ENCODE results near the gene KIF26B.

The KIF26B gene

GRCh38 chr1:245172829-245173228 lies 18.0 kb downstream of the KIF26B start:
- DNase-seq (ENCODE audit: low read depth) = no peak

DNA sequence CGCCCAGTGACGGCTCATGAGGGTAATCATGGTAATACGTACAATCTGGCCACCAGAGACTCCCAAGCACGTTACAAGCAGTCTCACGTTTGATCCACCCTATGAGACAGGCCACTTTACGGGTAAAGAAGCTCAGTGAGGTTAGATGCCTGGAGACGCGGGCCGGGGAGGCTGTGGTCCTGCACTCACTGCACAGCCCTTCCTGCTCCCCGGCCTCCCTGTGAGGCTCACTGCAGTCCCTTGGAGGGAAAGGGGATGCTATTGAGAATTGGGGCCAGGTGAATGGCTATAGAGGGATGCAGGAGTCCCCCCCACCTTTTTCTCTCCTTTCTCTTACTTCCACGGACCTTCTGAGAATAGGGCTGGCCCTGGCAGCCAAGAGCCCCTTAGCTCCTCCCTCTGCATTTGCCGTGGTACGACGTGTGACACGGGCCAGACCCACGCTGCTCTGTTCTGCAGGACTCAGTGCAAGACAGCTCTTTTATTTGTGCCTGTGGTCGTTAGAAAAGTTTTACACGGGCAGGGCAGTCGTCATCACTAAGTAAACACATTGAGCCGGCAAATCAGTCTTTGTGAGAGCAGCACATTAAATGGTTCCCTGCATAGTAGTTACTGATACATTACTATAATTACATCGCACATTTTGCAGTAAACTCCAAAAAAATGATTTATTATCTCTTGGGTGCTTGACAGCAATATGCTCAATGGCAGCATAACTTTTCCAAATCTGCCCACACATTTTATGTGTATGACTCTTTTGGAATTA lies 18.8 kb downstream of the KIF26B start:
- no peak for DNase-seq (ENCODE audit: low read depth)

GRCh38 chr1:245177071-245177900 lies 22.5 kb downstream of the KIF26B start:
- DNase-seq (ENCODE audit: low read depth) = no peak

DNA sequence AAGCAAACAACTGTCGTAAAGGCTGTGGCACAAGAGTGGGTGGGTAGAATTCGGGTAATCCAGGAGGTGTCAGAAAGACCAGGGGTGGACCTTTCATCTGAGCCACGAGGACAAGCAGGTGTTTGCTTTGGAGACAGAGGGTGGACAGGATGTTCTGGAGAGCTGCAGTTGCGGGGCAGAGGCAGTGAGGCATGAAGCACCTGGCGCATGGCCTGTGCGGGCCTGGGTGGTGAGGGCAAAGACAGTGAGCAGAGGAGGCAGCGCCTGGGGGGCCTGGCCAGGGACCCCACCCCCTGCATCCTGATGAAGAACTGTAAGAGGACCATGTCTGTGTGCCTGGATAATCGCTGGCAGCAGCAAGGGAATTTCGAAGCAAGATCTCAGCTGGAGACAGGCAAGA lies 24.9 kb downstream of the KIF26B start:
- DNase-seq (ENCODE audit: low read depth) = no peak

- peak; percentile 42 for DNase-seq (ENCODE audit: low read depth)
Measured at GRCh38 chr1:245180496-245181157, 25.8 kb downstream of the KIF26B start.

- no peak for DNase-seq (ENCODE audit: low read depth)
Measured at GRCh38 chr1:245181158-245181517, 26.4 kb downstream of the KIF26B start.

GRCh38 chr1:245182028-245182427 lies 27.2 kb downstream of the KIF26B start:
- no peak for DNase-seq (ENCODE audit: low read depth)

GRCh38 chr1:245183429-245183828 lies 28.6 kb downstream of the KIF26B start:
- DNase-seq (ENCODE audit: low read depth) = no peak

DNA sequence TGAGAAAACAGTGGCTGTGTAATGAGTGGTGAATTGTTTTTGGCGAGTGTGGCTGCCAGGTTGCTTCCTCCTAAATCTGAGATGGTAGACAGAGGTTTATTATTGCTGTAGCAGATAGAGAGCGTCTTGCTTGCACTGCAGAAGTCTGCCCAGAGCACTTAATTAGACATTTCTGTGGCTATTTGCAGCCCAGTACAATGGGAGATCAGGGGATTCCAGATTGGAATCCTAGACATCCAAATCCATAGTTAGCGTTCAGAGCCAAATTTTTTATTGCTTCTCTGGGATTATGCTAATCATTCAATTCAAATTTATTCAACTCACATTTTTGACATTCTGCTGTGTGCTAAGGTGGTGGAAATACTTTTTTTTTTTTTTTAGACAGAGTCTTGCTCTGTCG lies 30.0 kb downstream of the KIF26B start:
- no peak for DNase-seq (ENCODE audit: low read depth)

GRCh38 chr1:245188403-245188802 lies 33.6 kb downstream of the KIF26B start:
- no peak for DNase-seq (ENCODE audit: low read depth)

DNA sequence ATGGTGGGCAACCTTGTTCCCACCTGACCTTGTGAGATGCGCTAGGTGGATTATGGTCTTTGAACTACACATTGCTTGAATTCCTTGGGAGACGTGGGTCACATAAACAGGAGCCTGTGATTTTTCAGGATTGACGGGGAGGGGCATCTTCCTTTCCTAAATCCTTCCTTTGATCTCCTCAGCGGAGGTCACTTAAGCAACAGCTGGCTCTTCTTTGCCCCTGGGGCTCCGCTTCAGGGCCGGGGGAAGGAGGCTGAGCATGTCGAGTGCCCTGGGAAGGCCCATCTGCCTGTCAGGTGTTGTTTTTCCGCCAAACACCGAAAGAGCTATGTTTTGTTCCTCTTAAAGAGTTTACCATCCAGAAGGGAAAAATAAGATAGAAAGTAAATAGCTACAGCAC lies 40.6 kb downstream of the KIF26B start:
- DNase-seq (ENCODE audit: low read depth) = no peak

DNA sequence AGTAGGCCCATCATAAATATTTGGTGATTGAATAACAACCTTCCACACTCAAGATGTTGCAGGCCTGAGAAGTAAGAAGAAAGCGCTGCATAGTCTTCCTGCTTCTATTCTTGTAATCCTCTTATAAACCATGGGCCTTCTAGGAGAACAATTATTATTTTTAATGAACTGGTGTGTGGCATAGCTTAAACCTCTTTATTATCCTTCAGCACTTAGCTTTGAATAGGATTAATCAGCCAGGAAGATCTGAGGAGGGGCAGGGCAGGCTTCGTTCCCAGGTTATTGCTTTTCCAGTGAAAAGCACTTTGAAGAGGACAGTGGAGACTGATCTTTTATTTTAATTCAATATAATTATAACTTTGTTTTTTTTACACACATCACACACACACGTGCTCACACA lies 42.3 kb downstream of the KIF26B start:
- DNase-seq (ENCODE audit: low read depth) = no peak

DNA sequence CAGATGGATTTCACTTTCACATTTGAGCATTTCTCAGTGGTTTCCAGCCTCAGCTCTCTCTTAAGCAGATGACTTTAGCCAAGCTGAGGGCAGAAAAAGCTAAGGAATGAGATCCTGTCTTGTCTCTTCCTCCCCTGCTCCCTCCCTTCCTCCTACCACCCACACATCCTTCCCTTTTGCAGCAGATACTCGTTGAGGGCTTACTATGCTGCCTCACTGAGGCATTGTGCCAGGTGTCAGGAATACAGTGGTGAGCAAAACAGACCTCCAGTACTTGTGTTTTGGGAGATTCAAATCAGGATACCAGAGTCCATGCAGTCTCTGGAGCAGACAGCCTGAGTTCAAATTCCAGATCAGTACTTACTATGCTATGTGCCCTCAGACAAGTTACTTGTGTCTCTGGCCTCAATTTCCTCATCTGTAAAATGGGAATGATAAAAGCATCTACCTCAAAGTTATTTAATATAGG lies 43.2 kb downstream of the KIF26B start:
- no peak for DNase-seq (ENCODE audit: low read depth)

GRCh38 chr1:245198748-245199516 lies 44.1 kb downstream of the KIF26B start:
- no peak for DNase-seq (ENCODE audit: low read depth)

GRCh38 chr1:245200146-245200545 lies 45.4 kb downstream of the KIF26B start:
- DNase-seq (ENCODE audit: low read depth) = no peak

DNA sequence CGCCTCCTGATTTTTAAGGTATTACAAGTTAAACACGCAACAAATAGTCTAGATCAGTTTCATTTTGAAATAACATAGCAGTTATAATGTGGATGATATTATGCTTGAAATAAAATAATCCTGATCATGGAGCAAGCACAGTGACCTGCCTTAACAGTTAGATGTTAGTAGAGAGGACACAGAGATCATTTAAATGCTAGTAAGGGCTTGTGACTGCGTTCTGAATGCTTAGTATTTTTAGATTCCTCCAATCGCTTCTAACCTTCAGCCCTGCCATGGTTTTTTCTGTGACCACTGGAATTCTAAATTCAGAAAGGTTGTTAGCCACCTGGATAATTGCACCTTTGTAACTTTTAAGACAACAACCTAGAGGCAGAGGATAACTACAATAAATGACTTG lies 46.4 kb downstream of the KIF26B start:
- no peak for DNase-seq (ENCODE audit: low read depth)

DNA sequence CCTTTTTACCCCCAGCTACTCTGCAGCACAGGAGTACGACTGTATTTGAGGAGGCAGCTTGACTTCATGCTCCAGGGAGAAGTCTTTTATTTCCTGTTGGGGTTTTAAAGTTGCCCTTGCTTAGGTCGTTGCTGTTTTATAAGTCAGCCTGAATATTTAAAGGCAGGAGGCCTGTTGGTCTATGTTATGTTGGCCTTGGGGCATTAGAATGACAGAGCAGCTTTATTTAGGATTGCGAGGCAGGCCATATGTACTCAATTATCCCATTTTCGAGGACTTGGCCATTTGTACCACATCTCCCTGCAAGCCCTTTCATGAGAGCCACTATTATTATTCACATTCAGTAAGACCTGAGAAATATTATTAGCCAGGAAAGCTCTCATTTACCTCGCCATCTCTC lies 47.0 kb downstream of the KIF26B start:
- DNase-seq (ENCODE audit: low read depth) = no peak

GRCh38 chr1:245205396-245205795 lies 50.6 kb downstream of the KIF26B start:
- DNase-seq (ENCODE audit: low read depth) = no peak

GRCh38 chr1:245205864-245206263 lies 51.1 kb downstream of the KIF26B start:
- DNase-seq (ENCODE audit: low read depth) = no peak

GRCh38 chr1:245207056-245207638 lies 52.4 kb downstream of the KIF26B start:
- DNase-seq (ENCODE audit: low read depth) = no peak

DNA sequence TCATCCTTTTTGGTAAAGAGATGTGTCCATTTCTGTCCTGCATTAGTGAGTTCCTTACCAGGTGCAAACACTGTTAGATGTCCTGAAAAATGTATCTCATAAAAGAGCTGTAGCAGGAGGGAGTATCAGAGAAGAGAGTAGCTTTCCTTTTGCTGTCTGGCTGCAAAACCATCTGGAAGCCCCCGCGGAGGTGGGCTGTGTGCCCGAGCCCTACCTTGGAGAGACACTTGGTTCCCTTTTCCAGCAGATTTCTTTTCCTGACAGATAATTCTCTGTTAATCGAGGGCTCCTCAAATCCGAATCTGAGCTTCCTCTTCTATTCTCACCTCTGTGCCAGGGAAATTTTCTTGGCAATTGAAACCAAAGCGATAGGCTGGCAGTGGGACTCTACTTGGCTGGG lies 53.0 kb downstream of the KIF26B start:
- DNase-seq (ENCODE audit: low read depth) = no peak

All from CMK (cell line).